Neural cell (in vitro differentiated cells): ENCODE data around the gene ZNF648. TPM values are rescaled to one million over a fixed set of nuclear protein-coding genes. Genes with fewer than 3 reads are reported as not detected.
"Not testable (repeated sequence)": the region's sequence is repeated elsewhere in the genome, so short reads cannot be mapped to it uniquely, and the experiment has no call there.

Experiments used
- H2AFZ ChIP-seq: fragments of 200-600, 300-800 bp; sonication (generic), shearing (Covaris generic); 2 replicates; pipeline ENCODE4 v1.6.0; 2014; ENCODE audit warnings: low read depth, mild to moderate bottlenecking, antibody characterized with exemption, low read length, moderate library complexity
- H3F3A ChIP-seq: fragments of 200-600 bp; shearing (Covaris generic); 2 replicates; pipeline ENCODE4 v1.6.1; 2016; ENCODE audit warnings: mild to moderate bottlenecking, moderate library complexity, mixed read lengths, antibody characterized with exemption, low read length; ENCODE audit not compliant: insufficient read depth, poor library complexity, severe bottlenecking
- H3K27ac ChIP-seq: fragments of 200-600, 300-800 bp; sonication (generic), shearing (Covaris generic); 2 replicates; pipeline ENCODE4 v1.5.1; 2014; ENCODE audit warnings: mild to moderate bottlenecking, low read length, moderate library complexity
- H3K27me3 ChIP-seq: fragments of 300-800, 200-600 bp; sonication (generic), shearing (Covaris generic); 2 replicates; pipeline ENCODE4 v1.6.0; 2014; ENCODE audit warnings: mild to moderate bottlenecking, low read depth, low read length, moderate library complexity; ENCODE audit not compliant: insufficient read depth
- H3K36me3 ChIP-seq: fragments of 300-800, 200-600 bp; sonication (generic), shearing (Covaris generic); 2 replicates; pipeline ENCODE4 v1.5.1; 2014; ENCODE audit warnings: mild to moderate bottlenecking, antibody characterized with exemption, low read length, moderate library complexity; ENCODE audit not compliant: insufficient read depth
- H3K4me2 ChIP-seq: fragments of 300-800, 200-600 bp; sonication (generic), shearing (Covaris generic); 2 replicates; pipeline ENCODE4 v1.6.0; 2014; ENCODE audit warnings: mild to moderate bottlenecking, low read length
- H3K4me3 ChIP-seq: fragments of 300-800, 200-600 bp; sonication (generic), shearing (Covaris generic); 2 replicates; pipeline ENCODE4 v1.5.1; 2014; ENCODE audit warnings: mild to moderate bottlenecking, low read length, moderate library complexity
- H3K79me2 ChIP-seq: fragments of 200-600 bp; shearing (Covaris generic); replicated peaks from 2 replicates; pipeline ENCODE4 v1.6.0; 2014; ENCODE audit warnings: mild to moderate bottlenecking, low read length, moderate library complexity; ENCODE audit not compliant: insufficient read depth
- H3K9ac ChIP-seq: fragments of 300-800, 200-600 bp; sonication (generic), shearing (Covaris generic); 2 replicates; pipeline ENCODE4 v1.6.1; 2016; ENCODE audit warnings: mild to moderate bottlenecking, low read length, mixed read lengths
- H3K9me2 ChIP-seq: fragments of 200-600 bp; shearing (Covaris generic); 2 replicates; pipeline ENCODE4 v1.6.1; 2016; ENCODE audit warnings: mild to moderate bottlenecking, low read length, mixed read lengths; ENCODE audit not compliant: insufficient read depth
- H3K9me3 ChIP-seq: fragments of 200-600, 300-800 bp; sonication (generic), shearing (Covaris generic); 2 replicates; pipeline ENCODE4 v1.6.1; 2016; ENCODE audit warnings: mild to moderate bottlenecking, mixed run types, low read length, moderate library complexity, mixed read lengths
- H4K20me1 ChIP-seq: fragments of 200-600 bp; shearing (Covaris generic); 2 replicates; pipeline ENCODE4 v1.6.1; 2016; ENCODE audit warnings: mild to moderate bottlenecking, mixed run types; ENCODE audit not compliant: insufficient read depth
- CTCF ChIP-seq: fragments of 450-650 bp; IDR thresholded peaks from 2 replicates; pipeline ENCODE4 v1.5.1; 2014; ENCODE audit warnings: antibody characterized with exemption, mild to moderate bottlenecking, moderate library complexity; ENCODE audit not compliant: poor library complexity, severe bottlenecking
- EP300 ChIP-seq: fragments of 450-650 bp; conservative IDR thresholded peaks from 2 replicates; pipeline ENCODE4 v1.6.1; 2014; ENCODE audit warnings: antibody characterized with exemption, mild to moderate bottlenecking, moderate library complexity; ENCODE audit not compliant: poor library complexity, severe bottlenecking
- EZH2 ChIP-seq: fragments of 200-600, 300-800 bp; shearing (Covaris generic), sonication (generic); IDR thresholded peaks from 2 replicates; pipeline ENCODE4 v1.6.1; 2014; ENCODE audit warnings: antibody characterized with exemption, low read length, borderline replicate concordance, mild to moderate bottlenecking; ENCODE audit not compliant: insufficient read depth, poor library complexity, severe bottlenecking
- MXI1 ChIP-seq: fragments of 450-650 bp; conservative IDR thresholded peaks from 2 replicates; pipeline ENCODE4 v1.6.1; 2014; ENCODE audit warnings: antibody characterized with exemption, mild to moderate bottlenecking; ENCODE audit not compliant: poor library complexity, severe bottlenecking
- POLR2AphosphoS5 ChIP-seq: IDR thresholded peaks from 2 replicates; pipeline ENCODE4 v1.6.1; 2012
- RAD21 ChIP-seq: fragments of 450-650 bp; conservative IDR thresholded peaks from 2 replicates; pipeline ENCODE4 v1.6.1; 2014; ENCODE audit warnings: antibody characterized with exemption, mild to moderate bottlenecking, moderate library complexity
- REST ChIP-seq: IDR thresholded peaks from 2 replicates; pipeline ENCODE4 v1.6.1; 2012; ENCODE audit warnings: borderline replicate concordance
- SMC3 ChIP-seq: fragments of 450-650 bp; conservative IDR thresholded peaks from 2 replicates; pipeline ENCODE4 v1.6.1; 2014; ENCODE audit warnings: antibody characterized with exemption, mild to moderate bottlenecking, moderate library complexity; ENCODE audit not compliant: poor library complexity
- TAF1 ChIP-seq: IDR thresholded peaks from 2 replicates; pipeline ENCODE4 v1.6.1; 2012; ENCODE audit warnings: low read depth
- polyA plus RNA-seq: library from polyadenylated mRNA; depleted of rRNA; stranded (reverse); fragments of >200 nt; gene quantifications from 2 replicates; pipeline ENCODE4 v1.2.3, GENCODE V29; 2014

The ZNF648 gene
- polyA plus RNA-seq, 1 donor from 2014 or later = not detected

- no peak overlapping the region for H3K4me2 ChIP-seq
- no peaks in the 10 kb centered on the region for H4K20me1 ChIP-seq
- no peak overlapping the region for H3K27ac ChIP-seq
- TF ChIP-seq CTCF = no peak
- no peak for TF ChIP-seq RAD21
- no peak for TF ChIP-seq EP300
- TF ChIP-seq EZH2 = no peak
- TF ChIP-seq REST = no peak
- no peak for TF ChIP-seq SMC3
- TF ChIP-seq MXI1 = no peak
- no peak for TF ChIP-seq POLR2AphosphoS5
- no peak for TF ChIP-seq TAF1
- H2AFZ ChIP-seq = no peak overlapping the region
- H3K9me3 ChIP-seq = no peaks in the 10 kb centered on the region
- H3K79me2 ChIP-seq = no peaks in the 10 kb centered on the region
- H3K36me3 ChIP-seq = no peaks in the 10 kb centered on the region
- H3K27me3 ChIP-seq = no peaks in the 10 kb centered on the region
- no peak overlapping the region for H3K9ac ChIP-seq
- no peaks in the 10 kb centered on the region for H3F3A ChIP-seq
- H3K9me2 ChIP-seq = no peaks in the 10 kb centered on the region
- no peak overlapping the region for H3K4me3 ChIP-seq
These were observed 36.8 kb upstream of the ZNF648 start for GRCh38 chr1:182098301-182098700.

- TF ChIP-seq TAF1 = no peak
- H3K27ac ChIP-seq = no peak overlapping the region
- no peaks in the 10 kb centered on the region for H3K9me2 ChIP-seq
- H3K9ac ChIP-seq = no peak overlapping the region
- H4K20me1 ChIP-seq = no peaks in the 10 kb centered on the region
- no peak overlapping the region for H2AFZ ChIP-seq
- H3K27me3 ChIP-seq = no peaks in the 10 kb centered on the region
- no peaks in the 10 kb centered on the region for H3K9me3 ChIP-seq
- no peaks in the 10 kb centered on the region for H3F3A ChIP-seq
- H3K36me3 ChIP-seq = no peaks in the 10 kb centered on the region
- H3K79me2 ChIP-seq = no peaks in the 10 kb centered on the region
- no peak overlapping the region for H3K4me3 ChIP-seq
- H3K4me2 ChIP-seq = no peak overlapping the region
These were observed 34.4 kb upstream of the ZNF648 start for GRCh38 chr1:182095946-182096345.

GRCh38 chr1:182094514-182095005 lies 33.0 kb upstream of the ZNF648 start:
- H2AFZ ChIP-seq, H3K9ac ChIP-seq, H3K4me2 ChIP-seq, H3K79me2 ChIP-seq, H3K9me2 ChIP-seq, H4K20me1 ChIP-seq, H3K9me3 ChIP-seq, H3F3A ChIP-seq, H3K27ac ChIP-seq, H3K36me3 ChIP-seq, H3K27me3 ChIP-seq, H3K4me3 ChIP-seq: not testable (repeated sequence)
